ENCODE data around the gene TBC1D17. TPM values are rescaled to one million over a fixed set of nuclear protein-coding genes. Genes with fewer than 3 reads are reported as not detected.

TBC1D17 gene
- total RNA-seq, 6 experiments from 2014 or later: 12.6 to 38.1 (median 27.8) TPM

DNA sequence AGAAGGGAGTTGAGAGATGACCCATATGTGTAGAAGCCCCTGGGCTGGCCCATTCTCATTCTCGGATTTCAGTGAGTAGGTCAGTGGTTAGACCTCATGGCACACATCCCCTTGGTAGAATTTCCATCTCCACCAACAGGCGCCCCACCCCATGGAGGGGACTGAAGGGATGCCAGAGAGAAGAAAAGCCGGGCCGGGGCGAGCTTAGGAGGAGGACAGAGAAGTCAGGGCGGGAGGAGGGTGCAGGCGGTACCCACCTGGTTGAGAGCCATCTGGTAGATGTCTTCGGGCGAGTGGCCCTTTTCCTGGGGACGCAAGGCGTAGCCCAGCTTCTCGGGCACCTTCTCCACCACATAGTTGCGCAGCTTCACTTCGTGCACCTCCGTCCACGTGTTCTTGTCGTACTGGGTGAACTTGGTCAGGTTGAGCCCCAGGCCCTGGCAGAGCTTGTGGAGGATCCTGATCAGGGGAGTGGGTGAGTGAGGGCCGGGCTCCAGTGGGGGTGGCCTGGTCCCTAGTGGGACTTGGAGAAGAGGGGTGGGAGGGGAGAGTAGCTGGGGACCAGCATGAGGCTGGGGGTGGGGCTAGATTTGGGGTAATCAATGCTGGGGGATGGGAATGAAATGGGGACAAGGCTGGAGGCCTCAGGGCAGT, 16.6 kb downstream of the TBC1D17 start:
- H3K9me3 ChIP-seq: no peaks in the 10 kb centered on the region
- no peak overlapping the region for H3K4me3 ChIP-seq
- no peak overlapping the region for H3K27ac ChIP-seq
- no peak for DNase-seq
- H3K4me1 ChIP-seq: peaks cover 0 to 7% (median 0%) of the 10 kb centered on the region in 4 donors
- no peaks in the 10 kb centered on the region for H3K36me3 ChIP-seq
- WGBS (ENCODE audit: insufficient coverage, low coverage, low lambda C conversion rate, missing lambda C conversion rate): 86% methylated on average over 4 of the region's 18 CpGs
- no peak for TF ChIP-seq POLR2A (IDR thresholded peaks at IDR 0.05)
- TF ChIP-seq, protein P1, sequence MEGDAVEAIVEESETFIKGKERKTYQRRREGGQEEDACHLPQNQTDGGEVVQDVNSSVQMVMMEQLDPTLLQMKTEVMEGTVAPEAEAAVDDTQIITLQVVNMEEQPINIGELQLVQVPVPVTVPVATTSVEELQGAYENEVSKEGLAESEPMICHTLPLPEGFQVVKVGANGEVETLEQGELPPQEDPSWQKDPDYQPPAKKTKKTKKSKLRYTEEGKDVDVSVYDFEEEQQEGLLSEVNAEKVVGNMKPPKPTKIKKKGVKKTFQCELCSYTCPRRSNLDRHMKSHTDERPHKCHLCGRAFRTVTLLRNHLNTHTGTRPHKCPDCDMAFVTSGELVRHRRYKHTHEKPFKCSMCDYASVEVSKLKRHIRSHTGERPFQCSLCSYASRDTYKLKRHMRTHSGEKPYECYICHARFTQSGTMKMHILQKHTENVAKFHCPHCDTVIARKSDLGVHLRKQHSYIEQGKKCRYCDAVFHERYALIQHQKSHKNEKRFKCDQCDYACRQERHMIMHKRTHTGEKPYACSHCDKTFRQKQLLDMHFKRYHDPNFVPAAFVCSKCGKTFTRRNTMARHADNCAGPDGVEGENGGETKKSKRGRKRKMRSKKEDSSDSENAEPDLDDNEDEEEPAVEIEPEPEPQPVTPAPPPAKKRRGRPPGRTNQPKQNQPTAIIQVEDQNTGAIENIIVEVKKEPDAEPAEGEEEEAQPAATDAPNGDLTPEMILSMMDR (IDR thresholded peaks at IDR 0.05): no peak
- no peaks in the 10 kb centered on the region for H3K27me3 ChIP-seq
- intact Hi-C loops (cut with DNase I): no loop called here
- ATAC-seq: no peak

DNA sequence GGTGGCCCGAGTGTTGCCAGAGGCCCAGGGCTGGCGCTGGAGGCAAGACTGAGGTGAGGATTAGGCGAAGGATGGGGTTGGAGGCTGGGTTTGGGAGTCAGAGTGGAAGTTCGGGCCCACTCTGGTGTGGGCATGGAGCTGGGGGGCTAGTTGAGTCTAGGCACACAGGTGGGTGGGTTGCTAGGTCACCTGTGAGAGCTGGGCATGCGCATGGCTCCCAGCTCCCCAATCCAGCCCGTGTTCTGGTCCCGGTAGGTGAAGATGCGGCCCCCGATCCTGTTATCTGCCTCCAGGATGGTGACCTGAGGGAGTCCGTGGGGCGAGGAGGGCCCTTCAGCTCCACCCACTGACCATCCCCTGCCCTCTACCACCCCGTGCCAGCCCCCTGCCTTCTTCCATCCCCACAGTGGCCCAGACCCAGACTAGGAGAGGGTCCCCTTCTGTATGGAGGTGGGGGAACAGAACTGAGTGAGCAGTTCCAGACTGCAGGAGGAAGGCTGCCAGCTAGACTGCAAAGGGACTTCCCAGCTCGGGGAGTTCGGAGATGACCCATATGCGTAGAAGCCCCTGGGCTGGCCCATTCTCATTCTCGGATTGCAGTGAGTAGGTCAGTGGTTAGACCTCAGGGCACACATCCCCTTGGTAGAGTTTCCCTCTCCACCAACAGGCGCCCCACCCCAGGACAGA, 17.5 kb downstream of the TBC1D17 start:
- H3K27ac ChIP-seq: no peak overlapping the region

DNA sequence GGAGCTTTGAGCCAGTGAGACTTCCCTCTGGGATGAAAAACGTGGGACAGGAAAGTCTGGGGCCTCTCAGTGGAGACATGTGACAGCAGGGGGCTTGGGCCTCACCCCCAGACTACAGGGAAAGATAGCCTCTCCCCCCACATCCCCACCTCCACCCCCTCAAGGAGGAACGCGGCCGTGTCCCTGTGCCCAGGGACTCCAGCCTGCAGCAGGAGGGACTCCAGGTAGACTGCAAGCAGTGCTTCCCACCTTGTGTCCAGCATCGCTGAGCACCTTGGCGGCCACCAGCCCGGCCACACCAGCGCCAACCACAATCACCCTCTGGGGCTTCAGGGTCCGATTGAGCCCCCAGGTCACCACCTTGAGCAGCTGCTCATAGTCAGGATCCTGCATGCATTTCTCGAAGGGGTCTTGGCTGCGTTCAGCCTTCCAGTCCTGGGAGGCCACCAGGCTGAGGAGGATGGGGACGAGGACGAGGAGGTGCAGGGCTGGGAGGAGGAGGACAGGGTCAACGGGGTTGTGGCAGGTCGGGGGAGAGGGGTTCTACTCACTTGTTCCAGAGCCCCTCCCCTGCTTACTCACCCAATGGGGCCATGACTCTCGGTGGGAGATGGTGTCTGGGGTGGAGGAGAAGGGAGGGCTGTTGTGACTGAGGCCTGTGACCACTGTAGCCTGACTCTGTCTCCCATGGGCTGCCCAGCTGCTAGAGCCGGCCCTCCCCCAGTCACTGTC, 18.2 kb downstream of the TBC1D17 start:
- no peaks in the 10 kb centered on the region for H3K4me1 ChIP-seq
- no peak overlapping the region for H3K4me3 ChIP-seq
- H3K27me3 ChIP-seq: no peaks in the 10 kb centered on the region
- intact Hi-C loops (cut with DNase I): no loop called here
- 87% methylated on average over 3 of the region's 17 CpGs for WGBS (ENCODE audit: insufficient coverage, low coverage, low lambda C conversion rate, missing lambda C conversion rate)
- DNase-seq (no peak), ATAC-seq (no peak)
- no peaks in the 10 kb centered on the region for H3K9me3 ChIP-seq
- TF ChIP-seq, protein P1 (IDR thresholded peaks at IDR 0.05): no peak
- no peak for TF ChIP-seq POLR2A (IDR thresholded peaks at IDR 0.05)
- H3K27ac ChIP-seq: no peak overlapping the region
- H3K36me3 ChIP-seq: no peaks in the 10 kb centered on the region

More for the DNA sequence above, 17.5 kb downstream of the TBC1D17 start:
- Histone ChIP-seq H3K4me3 (no peak overlapping the region), H3K4me1 (peaks cover 0 to 5% (median 0%) of the 10 kb centered on the region in 4 donors), H3K27me3 (no peaks in the 10 kb centered on the region), H3K36me3 (no peaks in the 10 kb centered on the region), H3K9me3 (no peaks in the 10 kb centered on the region)
- DNase-seq (no peak), ATAC-seq (no peak)
- TF ChIP-seq POLR2A (IDR thresholded peaks at IDR 0.05): no peak
- intact Hi-C loops (cut with DNase I): no loop called here
- 87% methylated on average over 3 of the region's 17 CpGs for WGBS (ENCODE audit: insufficient coverage, low coverage, low lambda C conversion rate, missing lambda C conversion rate)

DNA sequence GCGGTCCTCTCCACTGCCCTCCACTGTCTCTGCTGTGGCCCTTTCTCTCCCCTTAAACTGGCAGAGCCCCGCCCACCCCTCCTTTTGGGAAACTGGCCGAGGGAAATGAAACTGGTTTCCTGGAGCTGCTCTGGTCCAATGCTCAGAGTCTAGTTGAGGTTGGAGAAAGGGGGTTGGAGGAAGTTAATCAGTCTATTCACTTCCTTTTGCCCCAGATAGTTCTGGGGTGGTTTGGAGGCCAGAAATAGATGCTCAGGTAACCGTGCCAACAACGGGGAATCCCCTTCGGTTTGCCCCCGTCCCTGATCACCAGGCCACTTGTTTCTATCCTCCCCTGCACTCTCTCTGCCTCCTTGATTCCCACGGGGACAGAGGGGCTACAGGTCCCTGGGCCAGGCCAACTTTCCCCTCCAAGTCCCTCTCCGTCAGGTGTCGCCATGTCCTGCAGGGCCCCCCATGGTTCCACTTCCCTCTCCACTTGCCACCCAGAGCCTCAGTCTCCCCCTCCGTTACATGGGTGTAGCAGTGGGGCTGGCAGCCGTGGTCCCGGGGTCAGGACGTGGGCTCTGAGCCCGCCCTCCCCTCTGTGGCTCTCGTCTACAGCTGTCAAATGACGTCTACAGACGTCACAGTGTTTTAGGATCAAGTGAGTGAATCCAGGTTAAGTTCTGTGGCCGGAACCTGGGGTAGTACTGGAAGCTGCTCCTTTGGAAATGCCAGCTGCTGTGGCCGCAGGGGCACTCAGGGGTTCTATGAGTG, 19.5 kb downstream of the TBC1D17 start, which contains the start of gene IL4I1:
Gene IL4I1 (minus strand): TSS at position 25 of the 759 bp plus-strand sequence. CDS start 727 bp downstream, outside the sequence.
- H3K4me3 ChIP-seq: no peak within 1 kb of the TSS
- H3K27ac ChIP-seq: peak within 1 kb of the TSS in 2 of 3 donors; percentile 24 to 57
- no peaks in the 10 kb centered on the region for H3K4me1 ChIP-seq
- intact Hi-C loops (cut with DNase I): no loop called here
- H3K36me3 ChIP-seq: no peaks in the 10 kb centered on the region
- H3K27me3 ChIP-seq: no peaks in the 10 kb centered on the region
- ATAC-seq (peak; percentile 35 to 69 (median 50)), DNase-seq (no peak)
- H3K9me3 ChIP-seq: no peaks in the 10 kb centered on the region
- TF ChIP-seq, protein P1 (IDR thresholded peaks at IDR 0.05): no peak
- TF ChIP-seq POLR2A (IDR thresholded peaks at IDR 0.05): no peak
- 28% methylated on average over 12 of the region's 20 CpGs for WGBS (ENCODE audit: insufficient coverage, low coverage, low lambda C conversion rate, missing lambda C conversion rate)
